Measurements from ENCODE around the gene BIRC6.
"Not testable (repeated sequence)": the region's sequence is repeated elsewhere in the genome, so short reads cannot be mapped to it uniquely, and the experiment has no call there.

The BIRC6 gene

GRCh38 chr2:32453242-32454062 is 96.6 kb downstream of the BIRC6 start:
- DNase-seq = no peak

DNA sequence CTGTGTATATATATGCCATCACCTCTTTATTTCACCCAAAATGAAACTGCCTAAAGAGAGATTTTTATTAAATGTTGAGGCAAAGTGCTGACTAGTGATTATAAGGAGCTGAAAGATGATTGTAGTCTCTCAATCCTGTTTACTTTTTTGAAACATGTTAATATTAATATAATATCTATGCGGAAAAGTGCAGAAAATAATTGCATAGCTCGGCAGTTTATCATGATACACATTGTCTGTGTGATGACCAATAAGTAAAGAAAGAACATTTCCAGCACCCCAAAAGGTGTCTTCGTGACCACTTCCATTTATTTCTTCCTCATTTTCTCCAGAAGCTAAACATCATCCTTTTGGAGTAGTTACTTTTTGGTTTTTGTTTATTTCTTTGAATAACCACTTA is 99.0 kb downstream of the BIRC6 start:
- DNase-seq = no peak

DNA sequence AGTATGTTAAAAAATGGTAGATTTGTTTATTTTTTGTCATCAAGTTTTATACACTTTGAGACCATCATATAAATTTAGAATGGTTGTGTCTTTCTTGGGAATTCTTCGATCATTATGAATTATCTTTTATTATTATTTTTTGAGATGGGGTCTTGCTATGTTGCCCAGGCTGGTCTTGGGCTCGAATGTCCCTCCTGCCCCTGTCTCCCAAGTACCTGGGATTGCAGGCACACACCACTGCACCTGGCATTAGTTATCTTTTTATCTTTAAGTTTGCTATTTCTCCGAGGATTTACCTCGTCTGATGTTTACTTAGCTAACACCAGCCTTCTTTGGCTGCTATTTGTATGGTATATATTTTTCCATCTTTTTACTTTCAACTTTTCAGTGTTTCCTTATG is 100.0 kb downstream of the BIRC6 start:
- no peak for DNase-seq

DNA sequence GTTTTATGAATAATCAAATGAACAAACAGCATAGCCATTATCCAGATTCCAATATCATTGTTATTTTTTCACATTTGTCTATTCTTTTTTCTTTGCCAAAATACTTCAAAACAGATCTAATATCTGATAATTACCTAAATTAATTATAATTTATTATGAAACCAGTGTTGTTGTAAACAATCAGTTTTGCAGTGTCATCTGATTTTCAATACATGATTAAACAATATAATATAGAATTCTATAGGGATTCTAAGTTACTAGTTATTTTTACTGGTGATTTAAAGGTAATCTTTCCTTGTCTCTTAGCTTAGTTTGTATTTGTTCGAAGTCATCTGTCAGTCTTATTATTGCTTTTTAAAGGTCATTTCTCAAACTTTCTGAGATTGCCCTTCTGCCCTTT is 101.0 kb downstream of the BIRC6 start:
- DNase-seq = no peak

GRCh38 chr2:32460861-32461260 is 104.0 kb downstream of the BIRC6 start:
- not testable (repeated sequence) for DNase-seq

GRCh38 chr2:32463110-32463509 is 106.3 kb downstream of the BIRC6 start:
- no peak for DNase-seq

- DNase-seq = no peak
These were observed 107.6 kb downstream of the BIRC6 start for GRCh38 chr2:32464431-32464830.

- no peak for DNase-seq
These were observed 115.8 kb downstream of the BIRC6 start for GRCh38 chr2:32472605-32473004.

DNA sequence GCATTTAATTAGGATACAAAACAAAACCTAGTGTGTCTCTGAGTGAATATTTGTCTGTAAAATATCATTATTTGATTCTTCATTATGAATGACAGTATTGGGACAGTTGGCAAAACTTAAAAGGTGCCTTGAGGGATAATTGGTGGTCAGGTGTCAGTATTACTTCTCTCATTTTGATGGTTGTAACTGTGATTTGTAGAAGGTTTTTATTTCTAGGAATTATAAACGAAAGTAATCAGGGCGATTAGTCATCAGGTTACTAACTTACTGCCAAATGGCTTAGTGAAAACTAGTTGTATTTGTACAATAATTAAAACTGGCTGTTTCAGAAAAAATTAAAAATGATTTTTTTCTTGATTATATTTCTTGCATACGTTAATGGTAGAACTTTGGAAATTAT is 117.6 kb downstream of the BIRC6 start:
- no peak for DNase-seq

DNA sequence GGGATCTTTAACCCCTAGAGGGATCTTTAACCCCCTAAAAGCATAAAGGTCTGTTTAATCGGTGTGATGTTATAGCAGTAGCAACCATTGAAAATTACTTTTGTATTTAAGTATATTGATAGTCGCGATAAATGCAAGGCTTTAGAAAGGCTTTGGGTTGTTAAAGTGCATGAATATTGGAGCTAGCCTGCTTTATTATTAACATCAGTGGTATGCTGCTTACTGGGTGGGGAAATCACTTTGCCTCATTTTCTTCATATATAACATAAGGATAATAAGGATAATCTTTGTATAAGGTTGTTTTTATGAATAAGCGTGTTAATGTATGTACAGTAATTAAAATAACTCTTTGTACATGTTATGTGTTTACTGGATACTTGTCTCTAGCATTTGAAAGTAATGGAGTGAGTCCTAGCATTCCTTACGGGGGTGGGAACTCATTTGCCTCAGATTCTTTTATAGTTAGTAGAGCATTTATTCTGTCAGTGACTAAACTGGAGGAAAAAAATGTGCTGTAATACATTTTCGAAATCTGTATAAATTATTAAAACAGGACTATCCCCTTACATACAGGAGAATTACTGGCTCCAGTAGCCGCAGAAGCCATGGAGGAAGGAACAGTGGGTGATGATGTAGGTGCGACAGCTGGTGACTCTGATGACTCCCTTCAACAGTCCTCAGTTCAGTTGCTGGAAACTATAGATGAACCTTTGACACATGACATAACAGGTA is 122.2 kb downstream of the BIRC6 start:
- no peak for DNase-seq

DNA sequence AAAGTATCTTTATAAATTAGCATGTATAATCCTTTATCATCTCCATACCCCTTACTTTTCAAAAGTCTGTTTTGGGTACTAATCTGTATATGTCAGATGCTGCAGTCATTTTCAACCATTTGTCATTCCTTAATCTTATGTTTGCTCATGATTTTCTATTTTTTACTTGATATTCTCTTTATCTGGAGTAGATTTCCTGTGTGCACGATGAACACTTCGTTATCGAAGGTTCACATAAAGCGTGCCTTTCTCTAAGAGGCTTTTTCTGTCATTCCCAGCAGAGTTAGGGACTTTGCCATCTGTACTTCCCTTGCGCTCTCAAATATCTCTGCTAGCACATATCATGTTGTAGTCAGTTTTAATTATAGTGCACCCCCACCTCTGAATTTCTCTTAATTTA is 123.2 kb downstream of the BIRC6 start:
- DNase-seq = no peak

GRCh38 chr2:32482471-32482870 is 125.6 kb downstream of the BIRC6 start:
- no peak for DNase-seq

GRCh38 chr2:32484937-32485336 is 128.1 kb downstream of the BIRC6 start:
- no peak for DNase-seq

GRCh38 chr2:32485399-32485798 is 128.6 kb downstream of the BIRC6 start:
- no peak for DNase-seq

DNA sequence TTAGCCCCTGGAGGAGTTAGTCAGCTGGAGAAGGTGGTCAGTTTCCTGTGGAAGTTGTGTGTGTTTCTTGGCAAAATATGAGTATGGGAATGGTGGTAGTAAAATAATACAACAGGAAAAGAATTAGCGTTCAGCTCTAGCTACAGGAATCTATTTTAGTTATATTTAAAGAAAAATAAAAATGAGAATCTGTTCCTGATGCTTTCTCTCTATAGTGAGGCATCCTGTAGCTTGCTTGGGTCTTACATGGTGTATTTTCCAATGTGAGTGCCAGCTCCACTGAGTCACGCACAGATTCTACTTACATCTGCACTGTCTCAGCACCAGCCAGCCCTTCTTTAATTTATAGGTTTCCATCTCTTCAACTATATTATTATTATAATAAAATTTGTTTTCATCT is 132.2 kb downstream of the BIRC6 start:
- no peak for DNase-seq

DNA sequence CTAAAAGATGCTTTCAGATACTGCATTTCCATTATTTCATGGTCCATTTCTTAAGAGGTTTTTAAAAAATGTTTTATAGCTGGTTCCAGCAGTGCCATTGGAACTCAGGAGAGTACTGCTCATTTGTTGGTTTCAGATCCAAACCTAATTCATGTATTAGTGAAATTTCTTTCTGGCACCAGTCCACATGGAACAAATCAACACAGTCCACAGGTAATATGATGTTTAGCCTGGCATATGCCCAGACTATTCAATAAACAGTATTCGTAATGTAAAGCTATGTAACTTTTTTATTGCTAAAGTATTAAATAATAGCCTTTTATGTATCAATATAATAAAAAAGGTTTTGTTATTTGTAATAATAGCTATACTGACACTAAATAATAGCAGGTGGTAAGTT is 134.5 kb downstream of the BIRC6 start:
- no peak for DNase-seq

GRCh38 chr2:32495139-32495538 is 138.3 kb downstream of the BIRC6 start:
- DNase-seq = no peak

GRCh38 chr2:32496662-32497061 is 139.8 kb downstream of the BIRC6 start:
- DNase-seq = no peak

DNA sequence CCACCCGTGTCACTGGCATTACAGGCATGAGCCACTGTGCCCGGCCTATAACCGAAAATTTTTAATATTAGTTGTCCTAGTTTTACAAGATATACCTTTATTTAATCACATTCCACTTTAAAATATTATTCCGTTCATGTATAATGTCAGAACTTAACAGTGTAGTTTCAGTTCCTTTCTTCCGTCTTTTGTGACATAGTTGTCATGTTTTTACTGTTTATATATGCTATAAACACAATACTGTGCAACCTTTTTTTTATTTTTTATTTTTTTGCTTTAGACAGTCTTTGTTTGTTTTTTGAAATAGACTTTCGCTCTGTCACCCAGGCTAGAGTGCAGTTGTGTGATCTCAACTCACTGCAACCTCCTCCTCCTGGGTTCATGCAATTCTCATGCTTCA is 141.5 kb downstream of the BIRC6 start:
- no peak for DNase-seq

DNA sequence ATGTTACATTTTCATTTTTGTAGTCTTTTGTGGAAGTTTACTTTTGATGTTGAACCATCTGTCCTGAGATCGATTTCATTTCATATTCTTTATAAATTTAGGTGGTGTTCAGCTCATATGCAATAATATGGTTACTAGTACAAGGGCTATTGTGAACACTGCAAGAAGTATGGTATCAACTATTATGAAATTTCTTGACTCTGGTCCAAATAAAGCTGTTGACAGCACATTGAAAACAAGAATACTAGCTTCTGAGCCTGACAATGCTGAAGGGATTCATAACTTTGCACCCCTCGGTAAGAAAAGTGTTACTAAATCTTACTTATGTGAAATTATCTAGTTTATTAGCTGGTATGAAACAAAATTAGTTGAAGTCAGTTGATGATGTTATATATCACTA is 146.1 kb downstream of the BIRC6 start:
- no peak for DNase-seq

- DNase-seq = no peak
These were observed 148.2 kb downstream of the BIRC6 start for GRCh38 chr2:32504877-32505478.

- DNase-seq = no peak
These were observed 149.6 kb downstream of the BIRC6 start for GRCh38 chr2:32506446-32506845.

DNA sequence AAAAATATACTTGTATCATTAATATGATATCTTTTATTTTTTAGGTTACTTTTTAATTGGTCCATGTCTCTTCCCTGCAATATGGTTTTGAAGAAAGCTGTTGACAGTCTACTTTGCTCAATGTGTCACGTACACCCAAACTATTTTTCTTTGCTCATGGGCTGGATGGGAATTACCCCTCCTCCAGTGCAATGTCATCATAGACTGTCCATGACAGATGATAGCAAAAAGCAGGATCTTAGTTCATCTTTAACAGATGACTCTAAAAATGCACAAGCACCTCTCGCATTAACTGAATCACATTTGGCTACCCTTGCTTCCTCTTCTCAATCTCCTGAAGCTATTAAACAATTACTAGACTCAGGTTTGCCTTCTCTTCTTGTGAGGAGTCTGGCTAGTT is 158.1 kb downstream of the BIRC6 start:
- DNase-seq = no peak

- no peak for DNase-seq
These were observed 159.7 kb downstream of the BIRC6 start for GRCh38 chr2:32516567-32516966.
